ENCODE measurements around the gene PHEX. TPM values are rescaled to one million over a fixed set of nuclear protein-coding genes. Genes with fewer than 3 reads are reported as not detected.

The PHEX gene
- total and polyA plus RNA-seq, 8 donors, result 0.04 to 0.09 (median 0.07) TPM; not detected in 3

- no peak for ATAC-seq
- H3K4me1 ChIP-seq, result no peaks in the 10 kb centered on the region
- intact Hi-C loops (cut with DNase I), result no loop called here
Measured at GRCh38 chrX:22121161-22121560, 89.0 kb downstream of the PHEX start.

DNA sequence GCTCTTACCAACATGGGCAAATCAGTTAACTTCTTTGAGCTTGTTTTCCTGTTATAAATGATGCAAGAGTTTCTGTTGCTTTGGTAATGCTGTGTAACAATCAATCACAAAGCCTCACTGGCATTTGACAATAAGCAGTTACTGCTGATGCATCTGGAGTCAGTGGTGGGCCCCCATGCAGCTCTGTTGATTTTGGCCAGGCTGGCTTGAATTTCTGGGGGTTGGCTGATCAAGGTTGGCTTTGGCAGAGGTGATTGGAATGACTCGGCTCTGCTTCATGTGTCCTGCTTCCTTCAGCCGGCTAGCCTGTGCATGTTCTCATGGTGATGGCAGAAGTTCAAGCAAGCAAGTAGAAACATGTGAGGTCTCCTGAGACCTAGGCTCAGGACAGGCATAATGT lies 90.4 kb downstream of the PHEX start:
- DNase-seq (no peak), FAIRE-seq (no peak)
- H3K27me3 ChIP-seq, result peaks cover 0 to 15% (median 0%) of the 10 kb centered on the region in 4 donors

More at GRCh38 chrX:22121161-22121560, 89.0 kb downstream of the PHEX start:
- peaks cover 0 to 4% (median 0%) of the 10 kb centered on the region in 4 donors for H3K27me3 ChIP-seq
- H3K36me3 ChIP-seq, result no peaks in the 10 kb centered on the region
- H3K4me3 ChIP-seq, result no peak overlapping the region
- TF ChIP-seq, protein P1, sequence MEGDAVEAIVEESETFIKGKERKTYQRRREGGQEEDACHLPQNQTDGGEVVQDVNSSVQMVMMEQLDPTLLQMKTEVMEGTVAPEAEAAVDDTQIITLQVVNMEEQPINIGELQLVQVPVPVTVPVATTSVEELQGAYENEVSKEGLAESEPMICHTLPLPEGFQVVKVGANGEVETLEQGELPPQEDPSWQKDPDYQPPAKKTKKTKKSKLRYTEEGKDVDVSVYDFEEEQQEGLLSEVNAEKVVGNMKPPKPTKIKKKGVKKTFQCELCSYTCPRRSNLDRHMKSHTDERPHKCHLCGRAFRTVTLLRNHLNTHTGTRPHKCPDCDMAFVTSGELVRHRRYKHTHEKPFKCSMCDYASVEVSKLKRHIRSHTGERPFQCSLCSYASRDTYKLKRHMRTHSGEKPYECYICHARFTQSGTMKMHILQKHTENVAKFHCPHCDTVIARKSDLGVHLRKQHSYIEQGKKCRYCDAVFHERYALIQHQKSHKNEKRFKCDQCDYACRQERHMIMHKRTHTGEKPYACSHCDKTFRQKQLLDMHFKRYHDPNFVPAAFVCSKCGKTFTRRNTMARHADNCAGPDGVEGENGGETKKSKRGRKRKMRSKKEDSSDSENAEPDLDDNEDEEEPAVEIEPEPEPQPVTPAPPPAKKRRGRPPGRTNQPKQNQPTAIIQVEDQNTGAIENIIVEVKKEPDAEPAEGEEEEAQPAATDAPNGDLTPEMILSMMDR (IDR thresholded peaks at IDR 0.05), result no peak
- WGBS, 2 donors, result 82 to 85% methylated on average over 3 of the region's 3 CpGs
- no peak overlapping the region for H3K27ac ChIP-seq
- DNase-seq (no peak), FAIRE-seq (no peak)
- H3K9me3 ChIP-seq, result no peaks in the 10 kb centered on the region

GRCh38 chrX:22124098-22124497 lies 92.0 kb downstream of the PHEX start:
- DNase-seq (no peak), FAIRE-seq (no peak), ATAC-seq (no peak)
- TF ChIP-seq, protein P1 (IDR thresholded peaks at IDR 0.05), result no peak
- 78 to 81% methylated on average over 6 of the region's 6 CpGs for WGBS, 2 donors
- Histone ChIP-seq H3K4me1 (no peaks in the 10 kb centered on the region), H3K9me3 (no peaks in the 10 kb centered on the region), H3K27ac (no peak overlapping the region), H3K27me3 (peaks cover 0 to 23% (median 0%) of the 10 kb centered on the region in 4 donors), H3K4me3 (no peak overlapping the region), H3K36me3 (no peaks in the 10 kb centered on the region)
- intact Hi-C loops (cut with DNase I), result no loop called here

More for the DNA sequence above, 90.4 kb downstream of the PHEX start:
- intact Hi-C loops (cut with DNase I), result no loop called here
- H3K4me3 ChIP-seq, result no peak overlapping the region
- no peak overlapping the region for H3K27ac ChIP-seq
- TF ChIP-seq, protein P1 (IDR thresholded peaks at IDR 0.05), result no peak
- no peaks in the 10 kb centered on the region for H3K36me3 ChIP-seq
- no peak for ATAC-seq
- H3K9me3 ChIP-seq, result no peaks in the 10 kb centered on the region
- H3K4me1 ChIP-seq, result no peaks in the 10 kb centered on the region
- WGBS, 2 donors, result 31 to 59% methylated on average over 2 of the region's 2 CpGs

DNA sequence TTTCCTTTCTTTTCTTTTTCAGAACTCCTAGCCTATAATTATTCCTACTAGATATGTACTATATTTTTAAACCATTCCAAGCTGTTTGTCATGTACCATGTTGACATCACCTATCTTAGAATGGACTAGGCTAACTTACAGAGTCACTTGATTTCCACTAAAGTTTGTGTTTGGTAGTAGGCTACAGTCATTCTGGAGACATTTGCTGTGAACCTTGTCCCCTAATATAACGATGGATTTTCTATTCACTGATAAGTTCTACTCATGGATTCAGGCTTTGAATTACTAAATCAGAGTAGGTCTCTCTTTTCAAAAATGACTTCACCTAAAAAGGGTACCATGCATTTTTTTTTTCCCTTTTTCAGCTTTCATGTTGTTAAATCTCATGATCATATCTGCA lies 93.4 kb downstream of the PHEX start:
- FAIRE-seq (no peak), DNase-seq (no peak), ATAC-seq (no peak)
- H3K27me3 ChIP-seq, result peaks cover 0 to 23% (median 0%) of the 10 kb centered on the region in 4 donors
- no peaks in the 10 kb centered on the region for H3K36me3 ChIP-seq
- TF ChIP-seq, protein P1 (IDR thresholded peaks at IDR 0.05), result no peak
- intact Hi-C loops (cut with DNase I), result no loop called here
- WGBS, 2 donors, result 27 to 34% methylated on average over 1 of the region's 1 CpG
- no peak overlapping the region for H3K27ac ChIP-seq
- H3K9me3 ChIP-seq, result no peaks in the 10 kb centered on the region
- H3K4me1 ChIP-seq, result no peaks in the 10 kb centered on the region
- H3K4me3 ChIP-seq, result no peak overlapping the region

GRCh38 chrX:22126327-22126726 lies 94.2 kb downstream of the PHEX start:
- Histone ChIP-seq H3K27me3 (peaks cover 0 to 27% (median 0%) of the 10 kb centered on the region in 4 donors), H3K4me1 (no peaks in the 10 kb centered on the region), H3K27ac (no peak overlapping the region), H3K36me3 (no peaks in the 10 kb centered on the region), H3K4me3 (no peak overlapping the region), H3K9me3 (no peaks in the 10 kb centered on the region)
- FAIRE-seq, result no peak
- DNase-seq, result no peak
- intact Hi-C loops (cut with DNase I), result no loop called here
- ATAC-seq, result no peak
- WGBS, 2 donors, result 88 to 94% methylated on average over 1 of the region's 1 CpG
- TF ChIP-seq, protein P1 (IDR thresholded peaks at IDR 0.05), result no peak
